Duodenal mucosa (tissue), 2 donors: Measurements from ENCODE around the gene MAPRE2.

Experiments used
- H3K27ac ChIP-seq: one replicate; pipeline ENCODE4 v1.7.0; 2013; ENCODE audit warnings: low read depth, low read length
- H3K27me3 ChIP-seq, 2 donors: one replicate each; pipeline ENCODE4 v1.7.0; 2013; ENCODE audit warnings: low read length in 2 of 2, control low read depth in 1 of 2; ENCODE audit not compliant: insufficient read depth in 2 of 2, control insufficient read depth in 1 of 2
- H3K36me3 ChIP-seq, 2 donors: one replicate each; pipeline ENCODE4 v1.7.0; 2013; ENCODE audit warnings: low read length in 2 of 2, control low read depth in 1 of 2; ENCODE audit not compliant: insufficient read depth in 2 of 2, control insufficient read depth in 1 of 2
- H3K4me1 ChIP-seq, 2 donors: one replicate each; pipeline ENCODE4 v1.7.0; 2013; ENCODE audit warnings: low read length in 2 of 2, control low read depth in 1 of 2; ENCODE audit not compliant: insufficient read depth in 2 of 2, control insufficient read depth in 1 of 2
- H3K4me3 ChIP-seq, 2 donors: one replicate each; pipeline ENCODE4 v1.7.0; 2013; ENCODE audit warnings: low read length in 2 of 2, low read depth in 1 of 2
- H3K9ac ChIP-seq, 2 donors: one replicate each; pipeline ENCODE4 v1.7.0; 2013; ENCODE audit warnings: low read length in 2 of 2, low read depth in 1 of 2
- H3K9me3 ChIP-seq, 2 donors: one replicate each; pipeline ENCODE4 v1.7.0; 2013; ENCODE audit warnings: low read length in 2 of 2, control low read depth in 1 of 2; ENCODE audit not compliant: control insufficient read depth in 1 of 2

The MAPRE2 gene

GRCh38 chr18:35060122-35060815 is 19.1 kb downstream of the MAPRE2 start:
- Histone ChIP-seq H3K9ac (no peak overlapping the region), H3K27ac (no peak overlapping the region), H3K4me1 (peaks cover 0 to 5% of the 10 kb centered on the region in 2 donors), H3K36me3 (no peaks in the 10 kb centered on the region), H3K27me3 (no peaks in the 10 kb centered on the region), H3K4me3 (no peak overlapping the region), H3K9me3 (no peaks in the 10 kb centered on the region)

GRCh38 chr18:35061336-35061735 is 20.1 kb downstream of the MAPRE2 start:
- no peaks in the 10 kb centered on the region for H3K27me3 ChIP-seq
- H3K9me3 ChIP-seq, result no peaks in the 10 kb centered on the region
- no peak overlapping the region for H3K9ac ChIP-seq
- no peaks in the 10 kb centered on the region for H3K36me3 ChIP-seq
- peaks cover 0 to 5% of the 10 kb centered on the region in 2 donors for H3K4me1 ChIP-seq
- H3K27ac ChIP-seq, result no peak overlapping the region
- no peak overlapping the region for H3K4me3 ChIP-seq

- no peak overlapping the region for H3K9ac ChIP-seq
- H3K27ac ChIP-seq, result no peak overlapping the region
- H3K9me3 ChIP-seq, result no peaks in the 10 kb centered on the region
- H3K4me3 ChIP-seq, result no peak overlapping the region
- no peaks in the 10 kb centered on the region for H3K36me3 ChIP-seq
- H3K27me3 ChIP-seq, result no peaks in the 10 kb centered on the region
- H3K4me1 ChIP-seq, result peaks cover 0 to 5% of the 10 kb centered on the region in 2 donors
Measured at GRCh38 chr18:35061804-35062203, 20.6 kb downstream of the MAPRE2 start.

GRCh38 chr18:35062408-35062807 is 21.2 kb downstream of the MAPRE2 start:
- H3K27me3 ChIP-seq, result no peaks in the 10 kb centered on the region
- H3K4me3 ChIP-seq, result no peak overlapping the region
- no peaks in the 10 kb centered on the region for H3K36me3 ChIP-seq
- H3K9me3 ChIP-seq, result no peaks in the 10 kb centered on the region
- H3K27ac ChIP-seq, result no peak overlapping the region
- H3K9ac ChIP-seq, result no peak overlapping the region
- H3K4me1 ChIP-seq, result peaks cover 0 to 5% of the 10 kb centered on the region in 2 donors

- Histone ChIP-seq H3K27ac (no peak overlapping the region), H3K36me3 (no peaks in the 10 kb centered on the region), H3K4me1 (peaks cover 0 to 5% of the 10 kb centered on the region in 2 donors), H3K4me3 (no peak overlapping the region), H3K9me3 (no peaks in the 10 kb centered on the region), H3K27me3 (no peaks in the 10 kb centered on the region), H3K9ac (no peak overlapping the region)
Measured at GRCh38 chr18:35063875-35064690, 22.9 kb downstream of the MAPRE2 start.

GRCh38 chr18:35067454-35067853 is 26.2 kb downstream of the MAPRE2 start:
- Histone ChIP-seq H3K27me3 (no peaks in the 10 kb centered on the region), H3K27ac (no peak overlapping the region), H3K4me3 (no peak overlapping the region), H3K9me3 (no peaks in the 10 kb centered on the region), H3K4me1 (no peaks in the 10 kb centered on the region), H3K36me3 (peaks cover 4% of the 10 kb centered on the region in 2 donors), H3K9ac (no peak overlapping the region)

GRCh38 chr18:35071819-35072247 is 30.6 kb downstream of the MAPRE2 start:
- Histone ChIP-seq H3K9me3 (no peaks in the 10 kb centered on the region), H3K4me1 (no peaks in the 10 kb centered on the region), H3K4me3 (no peak overlapping the region), H3K9ac (no peak overlapping the region), H3K27me3 (no peaks in the 10 kb centered on the region), H3K27ac (no peak overlapping the region), H3K36me3 (peaks cover 4% of the 10 kb centered on the region in 2 donors)

GRCh38 chr18:35072616-35073015 is 31.4 kb downstream of the MAPRE2 start:
- Histone ChIP-seq H3K27ac (no peak overlapping the region), H3K27me3 (no peaks in the 10 kb centered on the region), H3K4me3 (no peak overlapping the region), H3K9ac (no peak overlapping the region), H3K4me1 (no peaks in the 10 kb centered on the region), H3K9me3 (no peaks in the 10 kb centered on the region), H3K36me3 (peaks cover 4% of the 10 kb centered on the region in 2 donors)

GRCh38 chr18:35073186-35074105 is 32.2 kb downstream of the MAPRE2 start:
- Histone ChIP-seq H3K27ac (no peak overlapping the region), H3K36me3 (peaks cover 4% of the 10 kb centered on the region in 2 donors), H3K9ac (no peak overlapping the region), H3K27me3 (no peaks in the 10 kb centered on the region), H3K4me1 (no peaks in the 10 kb centered on the region), H3K9me3 (no peaks in the 10 kb centered on the region), H3K4me3 (no peak overlapping the region)
